ENCODE results near the gene KRT14.
"Not testable (repeated sequence)": the region's sequence is repeated elsewhere in the genome, so short reads cannot be mapped to it uniquely, and the experiment has no call there.

Gene KRT14

GRCh38 chr17:41622340-41623183 lies 35.9 kb upstream of the KRT14 start:
- DNase-seq = not testable (repeated sequence)

- DNase-seq = no peak
Observed at GRCh38 chr17:41621916-41622315, 35.2 kb upstream of the KRT14 start.

DNA sequence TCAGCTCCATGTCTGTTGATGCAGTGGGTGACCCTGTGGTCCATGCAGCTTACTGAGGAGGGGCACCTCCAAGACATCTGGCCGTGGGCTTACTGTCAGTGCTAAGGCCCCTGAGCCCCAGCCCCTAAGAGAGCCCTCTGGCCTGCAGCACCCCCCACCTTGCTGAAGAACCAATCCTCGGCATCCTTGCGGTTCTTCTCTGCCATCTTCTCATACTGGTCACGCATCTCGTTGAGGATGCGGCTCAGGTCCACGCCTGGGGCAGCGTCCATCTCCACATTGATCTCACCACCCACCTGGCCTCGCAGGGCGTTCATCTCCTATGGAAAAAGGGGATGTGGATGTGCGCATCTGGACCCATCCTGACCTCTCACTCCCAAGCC lies 34.7 kb upstream of the KRT14 start:
- not testable (repeated sequence) for DNase-seq

GRCh38 chr17:41620583-41621434 lies 34.1 kb upstream of the KRT14 start:
- DNase-seq = no peak

- DNase-seq = not testable (repeated sequence)
Observed at GRCh38 chr17:41619927-41620582, 33.4 kb upstream of the KRT14 start.

- DNase-seq = no peak
Observed at GRCh38 chr17:41619036-41619926, 32.6 kb upstream of the KRT14 start.

- DNase-seq = no peak
Observed at GRCh38 chr17:41618341-41619035, 31.8 kb upstream of the KRT14 start.

DNA sequence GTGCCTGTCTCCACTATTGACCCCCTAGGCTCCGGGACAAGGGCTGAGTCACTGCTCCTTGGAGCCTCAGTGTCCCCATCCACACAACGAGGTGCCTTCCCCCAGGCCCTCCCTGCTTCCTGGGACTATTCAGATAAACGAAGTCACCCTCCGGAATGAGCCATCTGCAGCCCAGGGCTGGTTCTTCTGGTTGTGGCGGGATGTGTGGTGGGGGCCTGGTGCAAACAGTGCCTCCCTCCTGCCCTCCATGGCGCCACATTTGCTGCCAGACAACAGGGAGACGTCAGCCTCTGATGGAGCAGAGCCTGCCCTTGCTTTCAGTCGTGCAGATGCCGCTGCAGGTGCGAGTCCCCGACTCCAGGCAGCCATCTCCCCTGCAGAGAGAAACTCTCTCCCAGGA lies 31.0 kb upstream of the KRT14 start:
- no peak for DNase-seq

DNA sequence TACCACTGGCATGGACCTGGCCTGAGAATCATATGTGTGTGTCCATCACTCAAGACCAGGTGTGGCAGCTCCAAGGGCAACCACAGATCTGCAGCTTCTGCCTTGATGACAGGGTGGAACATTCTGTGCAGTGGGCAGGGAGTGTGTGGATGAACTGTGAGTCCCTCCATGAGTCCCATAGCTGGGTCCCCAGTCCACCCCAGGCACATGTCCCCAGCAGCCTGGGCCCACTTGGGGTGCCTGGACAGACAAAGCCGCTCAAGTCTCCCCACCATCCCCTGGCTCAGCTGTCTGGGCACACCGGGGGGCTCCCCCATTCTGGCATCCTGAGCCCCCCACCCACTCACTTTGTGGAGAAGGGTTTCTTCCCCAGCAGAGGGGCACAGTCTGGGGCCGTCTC lies 30.4 kb upstream of the KRT14 start:
- DNase-seq = no peak

- DNase-seq = not testable (repeated sequence)
Observed at GRCh38 chr17:41616486-41616885, 29.8 kb upstream of the KRT14 start.

DNA sequence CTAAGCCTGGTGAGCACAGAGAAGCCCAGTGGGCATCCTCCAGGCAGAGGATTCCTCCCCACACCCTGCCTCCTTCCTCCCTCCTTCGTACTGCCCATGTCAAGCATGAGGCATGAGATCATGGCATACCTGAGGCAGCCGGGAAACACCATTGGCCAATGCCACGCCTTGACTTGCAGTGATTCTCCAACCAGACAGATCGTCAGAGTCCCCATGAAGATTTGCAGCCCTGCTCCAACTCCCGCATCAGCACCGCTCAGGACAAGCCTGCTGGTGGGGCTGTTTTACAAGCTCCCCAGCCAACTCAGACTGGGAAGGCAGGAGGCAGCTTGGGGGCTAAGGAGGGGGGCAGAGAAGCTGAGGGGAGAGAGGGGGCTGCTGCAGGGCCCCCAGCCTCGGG lies 28.8 kb upstream of the KRT14 start:
- DNase-seq = no peak

GRCh38 chr17:41614767-41615166 lies 28.1 kb upstream of the KRT14 start:
- not testable (repeated sequence) for DNase-seq

GRCh38 chr17:41614098-41614497 lies 27.4 kb upstream of the KRT14 start:
- DNase-seq = no peak

DNA sequence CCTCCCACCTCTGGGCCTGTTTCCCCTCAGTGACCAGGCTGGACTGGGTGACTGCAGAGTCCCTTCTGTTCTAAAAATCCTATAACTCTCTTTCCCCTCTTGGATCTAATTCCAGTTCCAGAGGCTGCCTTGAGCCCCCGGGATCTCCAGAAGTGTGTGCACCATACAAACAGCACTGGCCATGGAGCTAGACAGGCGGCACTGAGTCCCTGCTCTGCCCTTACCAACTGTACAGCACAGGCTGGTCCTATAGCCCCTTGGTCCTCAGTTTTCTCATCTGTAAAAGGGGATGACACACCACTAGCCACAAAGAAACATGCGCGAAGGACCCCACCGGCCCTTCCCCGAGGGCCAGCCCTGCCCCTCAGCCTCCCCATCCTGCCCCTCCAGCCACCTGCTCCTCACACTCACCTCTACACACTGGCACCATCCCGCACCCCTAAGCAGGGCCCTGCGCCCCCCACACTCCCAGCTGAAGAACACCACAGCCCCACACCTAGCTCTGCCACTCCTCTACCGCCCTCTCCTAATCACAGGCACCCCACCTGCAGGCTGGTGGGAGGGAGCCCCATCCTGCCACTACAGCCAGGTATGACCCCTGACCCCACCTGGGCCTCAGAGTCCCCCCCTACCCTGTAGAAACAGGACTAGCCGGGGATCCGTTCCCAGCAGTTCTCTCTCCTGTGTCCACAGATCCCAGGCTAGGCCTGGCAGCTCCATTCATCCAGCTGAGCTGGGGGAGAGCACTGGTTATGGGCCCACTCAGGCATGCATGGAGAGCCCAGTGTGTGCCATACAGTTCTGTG lies 26.8 kb upstream of the KRT14 start:
- no peak for DNase-seq

- not testable (repeated sequence) for DNase-seq
Observed at GRCh38 chr17:41612376-41613160, 25.9 kb upstream of the KRT14 start, which contains the start of gene KRT16. Gene KRT16, minus strand, starts transcription at chr17:41612767. Its CDS starts 79 bp downstream, at chr17:41612688.

GRCh38 chr17:41610965-41611640 lies 24.4 kb upstream of the KRT14 start:
- no peak for DNase-seq

DNA sequence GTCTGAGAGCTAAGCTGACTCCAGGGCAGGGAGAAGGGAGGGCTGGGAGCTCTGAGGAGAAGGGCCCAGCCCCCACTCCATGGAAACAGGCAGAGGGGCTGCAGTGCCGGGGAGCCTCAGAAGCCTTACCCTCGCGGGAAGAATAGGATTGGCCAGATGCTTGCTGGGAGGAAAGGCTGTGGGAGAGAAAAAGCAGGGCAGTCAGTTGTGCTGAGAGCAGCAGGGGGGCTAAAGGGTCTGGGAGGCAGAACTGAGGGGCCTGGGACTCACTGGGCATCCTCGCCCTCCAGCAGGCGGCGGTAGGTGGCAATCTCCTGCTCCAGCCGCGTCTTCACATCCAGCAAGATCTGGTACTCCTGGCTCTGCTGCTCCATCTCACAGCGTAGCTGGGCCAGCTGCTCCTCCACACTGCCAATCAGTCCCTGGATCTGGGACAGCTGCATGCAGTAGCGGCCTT lies 23.4 kb upstream of the KRT14 start:
- not testable (repeated sequence) for DNase-seq

DNA sequence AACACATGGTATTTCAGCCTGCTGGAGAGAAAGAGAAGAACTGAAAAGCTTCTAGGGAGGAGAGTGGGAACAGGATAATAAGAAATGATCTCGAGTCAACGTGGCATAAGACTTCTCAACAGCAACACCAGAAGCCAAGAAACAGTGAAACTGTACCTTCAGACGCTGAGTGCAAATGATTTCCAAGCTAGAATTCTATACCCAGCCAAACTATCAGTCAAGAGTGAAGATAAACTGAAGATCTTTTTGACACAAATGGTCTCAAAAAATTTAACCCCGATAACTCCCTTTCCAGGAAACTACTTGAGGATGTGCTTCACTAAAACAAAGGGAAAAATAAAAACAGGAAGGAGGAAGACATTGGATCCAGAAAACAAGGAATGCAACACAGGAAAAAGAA lies 20.2 kb upstream of the KRT14 start:
- DNase-seq = not testable (repeated sequence)

DNA sequence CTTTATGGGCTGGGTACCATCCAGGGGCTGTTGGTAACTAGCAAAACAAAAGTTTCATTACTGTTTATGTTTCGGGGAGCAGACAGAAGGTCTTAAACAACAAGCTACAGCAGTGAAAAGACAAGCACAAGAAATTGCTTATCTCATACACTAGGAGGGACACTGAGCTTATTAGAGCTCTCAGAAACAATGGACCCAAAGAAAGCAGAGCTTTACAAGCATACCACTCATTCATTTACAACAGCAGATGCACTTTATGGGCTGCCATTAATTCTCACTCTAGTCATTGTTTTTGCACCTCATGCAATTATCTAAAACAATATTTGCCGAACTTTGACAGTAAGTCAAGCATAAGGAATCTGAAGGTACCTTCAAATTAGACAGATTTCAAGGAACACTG lies 15.8 kb upstream of the KRT14 start:
- DNase-seq = no peak
